ENCODE data around the gene FUOM. TPM values are rescaled to one million over a fixed set of nuclear protein-coding genes. Genes with fewer than 3 reads are reported as not detected.

FUOM gene
- total RNA-seq, 1 experiment from 2014 or later: 33.3 TPM

GRCh38 chr10:133325440-133326222 lies 32.2 kb downstream of the FUOM start:
- Histone ChIP-seq H4K20me1 (ENCODE audit: low read length) (no peaks in the 10 kb centered on the region), H3K9ac (ENCODE audit: low read length) (no peak overlapping the region), H3K4me3 (ENCODE audit: low read length) (no peak overlapping the region), H3K4me2 (ENCODE audit: low read length) (peak overlapping the region; percentile 16; the same call in 1 of the 2 replicates), H3K27ac (ENCODE audit: low read length) (no peak overlapping the region), H3K36me3 (ENCODE audit: low read depth, low read length) (no peaks in the 10 kb centered on the region), H3K9me3 (ENCODE audit: low read length) (no peaks in the 10 kb centered on the region), H2AFZ (ENCODE audit: low read length) (no peak overlapping the region), H3K79me2 (ENCODE audit: low read length) (no peaks in the 10 kb centered on the region), H3F3A (ENCODE audit: low read length, unreplicated experiment) (peaks cover 4% of the 10 kb centered on the region), H3K4me1 (ENCODE audit: insufficient read depth, low read length) (peaks cover 15% of the 10 kb centered on the region), H3K9me2 (replicated peaks; ENCODE audit: low read length) (no peaks in the 10 kb centered on the region), H3K27me3 (ENCODE audit: low read length) (peaks cover 11% of the 10 kb centered on the region; the same call in 1 of the 2 replicates)
- TF ChIP-seq EZH2phosphoT487 (IDR thresholded peaks at IDR 0.05; ENCODE audit: borderline replicate concordance, low read length): no peak; the same call in 1 of the 2 replicates
- peak; percentile 45 for TF ChIP-seq EZH2 (IDR thresholded peaks at IDR 0.05; ENCODE audit: low read length, unreplicated experiment)
- intact Hi-C loops (cut with micrococcal nuclease): loop anchor here (10.0 kb wide), 1 partner anchor 179 kb away; no protein-coding TSS in a partner anchor
- ATAC-seq: no peak
- BruUV-seq (replicated peaks): no TSS peak
- ChIA-PET POLR2A (ENCODE audit: unreplicated experiment) (no interaction called here), CTCF (no interaction called here)
- no peak for DNase-seq

- Histone ChIP-seq H3K27ac (ENCODE audit: low read length) (no peak overlapping the region), H3K4me3 (ENCODE audit: low read length) (no peak overlapping the region)
- POLR2A ChIA-PET (ENCODE audit: unreplicated experiment): no interaction called here
These were observed 33.0 kb downstream of the FUOM start for GRCh38 chr10:133324857-133325260.

More at GRCh38 chr10:133324857-133325260, 33.0 kb downstream of the FUOM start:
- peaks cover 11% of the 10 kb centered on the region; the same call in 1 of the 2 replicates for H3K27me3 ChIP-seq (ENCODE audit: low read length)
- no peaks in the 10 kb centered on the region for H4K20me1 ChIP-seq (ENCODE audit: low read length)
- H3F3A ChIP-seq (ENCODE audit: low read length, unreplicated experiment): peaks cover 4% of the 10 kb centered on the region
- no peaks in the 10 kb centered on the region for H3K9me2 ChIP-seq (replicated peaks; ENCODE audit: low read length)
- no peak for TF ChIP-seq EZH2phosphoT487 (IDR thresholded peaks at IDR 0.05; ENCODE audit: borderline replicate concordance, low read length)
- TF ChIP-seq EZH2 (IDR thresholded peaks at IDR 0.05; ENCODE audit: low read length, unreplicated experiment): no peak
- TF ChIP-seq CTCF (conservative IDR thresholded peaks at IDR 0.05; ENCODE audit: low read depth, low read length): no peak
- peaks cover 15% of the 10 kb centered on the region for H3K4me1 ChIP-seq (ENCODE audit: insufficient read depth, low read length)
- CTCF ChIA-PET: no interaction called here
- H3K9me3 ChIP-seq (ENCODE audit: low read length): no peaks in the 10 kb centered on the region
- peak overlapping the region; percentile 16; the same call in 1 of the 2 replicates for H3K4me2 ChIP-seq (ENCODE audit: low read length)
- BruUV-seq (replicated peaks): no TSS peak
- DNase-seq: no peak
- intact Hi-C loops (cut with micrococcal nuclease): loop anchor here (10.0 kb wide), 1 partner anchor 180 kb away; no protein-coding TSS in a partner anchor
- no peak overlapping the region for H3K9ac ChIP-seq (ENCODE audit: low read length)
- H2AFZ ChIP-seq (ENCODE audit: low read length): no peak overlapping the region
- H3K79me2 ChIP-seq (ENCODE audit: low read length): no peaks in the 10 kb centered on the region
- no peaks in the 10 kb centered on the region for H3K36me3 ChIP-seq (ENCODE audit: low read depth, low read length)
- ATAC-seq: no peak
